ENCODE measurements around the gene ANKRD23. TPM values are rescaled to one million over a fixed set of nuclear protein-coding genes. Genes with fewer than 3 reads are reported as not detected.

Gene ANKRD23
- total RNA-seq, 1 experiment from 2014 or later, result 7.5 TPM

DNA sequence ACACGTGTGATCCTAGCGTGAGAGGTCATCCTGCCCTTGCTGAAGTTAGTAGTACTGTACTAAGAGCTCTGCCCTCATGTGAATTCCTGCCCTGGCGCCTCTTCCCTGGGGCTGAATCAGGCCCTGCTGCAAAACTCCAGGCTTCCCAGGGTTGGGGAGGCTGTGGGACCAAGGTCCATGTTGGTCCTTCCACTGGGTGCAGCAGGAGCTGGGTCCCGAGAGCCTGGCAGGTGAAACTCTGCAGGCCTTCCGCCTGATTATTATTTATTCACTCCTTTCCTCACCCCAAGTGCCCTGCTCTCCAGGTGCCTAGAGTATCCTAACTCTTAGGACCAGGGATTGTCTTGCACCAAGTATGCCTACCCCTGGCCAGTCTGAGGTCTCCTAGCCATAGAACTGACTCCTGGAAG, 33.0 kb downstream of the ANKRD23 start:
- no peak for DNase-seq
- intact Hi-C loops (cut with micrococcal nuclease; ENCODE audit: unreplicated experiment), result loop anchor here (10.0 kb wide), 1 partner anchor 256 kb away; no protein-coding TSS in a partner anchor
- Mint-ChIP-seq H3K36me3 (ENCODE audit: insufficient read depth, unreplicated experiment) (peaks cover 19% of the 10 kb centered on the region), H3K4me3 (ENCODE audit: low read depth, unreplicated experiment) (no peak overlapping the region), H3K9me3 (ENCODE audit: low read depth, unreplicated experiment) (no peaks in the 10 kb centered on the region), H3K4me1 (ENCODE audit: low read depth, unreplicated experiment) (peaks cover 9% of the 10 kb centered on the region), H3K27ac (ENCODE audit: unreplicated experiment) (no peak overlapping the region), H3K27me3 (ENCODE audit: unreplicated experiment) (no peaks in the 10 kb centered on the region)
- CTCF ChIA-PET, result no interaction called here
- TF ChIP-seq, protein P1, sequence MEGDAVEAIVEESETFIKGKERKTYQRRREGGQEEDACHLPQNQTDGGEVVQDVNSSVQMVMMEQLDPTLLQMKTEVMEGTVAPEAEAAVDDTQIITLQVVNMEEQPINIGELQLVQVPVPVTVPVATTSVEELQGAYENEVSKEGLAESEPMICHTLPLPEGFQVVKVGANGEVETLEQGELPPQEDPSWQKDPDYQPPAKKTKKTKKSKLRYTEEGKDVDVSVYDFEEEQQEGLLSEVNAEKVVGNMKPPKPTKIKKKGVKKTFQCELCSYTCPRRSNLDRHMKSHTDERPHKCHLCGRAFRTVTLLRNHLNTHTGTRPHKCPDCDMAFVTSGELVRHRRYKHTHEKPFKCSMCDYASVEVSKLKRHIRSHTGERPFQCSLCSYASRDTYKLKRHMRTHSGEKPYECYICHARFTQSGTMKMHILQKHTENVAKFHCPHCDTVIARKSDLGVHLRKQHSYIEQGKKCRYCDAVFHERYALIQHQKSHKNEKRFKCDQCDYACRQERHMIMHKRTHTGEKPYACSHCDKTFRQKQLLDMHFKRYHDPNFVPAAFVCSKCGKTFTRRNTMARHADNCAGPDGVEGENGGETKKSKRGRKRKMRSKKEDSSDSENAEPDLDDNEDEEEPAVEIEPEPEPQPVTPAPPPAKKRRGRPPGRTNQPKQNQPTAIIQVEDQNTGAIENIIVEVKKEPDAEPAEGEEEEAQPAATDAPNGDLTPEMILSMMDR (IDR thresholded peaks at IDR 0.05; ENCODE audit: unreplicated experiment), result no peak
- no TSS peak for BruUV-seq (replicated peaks)

DNA sequence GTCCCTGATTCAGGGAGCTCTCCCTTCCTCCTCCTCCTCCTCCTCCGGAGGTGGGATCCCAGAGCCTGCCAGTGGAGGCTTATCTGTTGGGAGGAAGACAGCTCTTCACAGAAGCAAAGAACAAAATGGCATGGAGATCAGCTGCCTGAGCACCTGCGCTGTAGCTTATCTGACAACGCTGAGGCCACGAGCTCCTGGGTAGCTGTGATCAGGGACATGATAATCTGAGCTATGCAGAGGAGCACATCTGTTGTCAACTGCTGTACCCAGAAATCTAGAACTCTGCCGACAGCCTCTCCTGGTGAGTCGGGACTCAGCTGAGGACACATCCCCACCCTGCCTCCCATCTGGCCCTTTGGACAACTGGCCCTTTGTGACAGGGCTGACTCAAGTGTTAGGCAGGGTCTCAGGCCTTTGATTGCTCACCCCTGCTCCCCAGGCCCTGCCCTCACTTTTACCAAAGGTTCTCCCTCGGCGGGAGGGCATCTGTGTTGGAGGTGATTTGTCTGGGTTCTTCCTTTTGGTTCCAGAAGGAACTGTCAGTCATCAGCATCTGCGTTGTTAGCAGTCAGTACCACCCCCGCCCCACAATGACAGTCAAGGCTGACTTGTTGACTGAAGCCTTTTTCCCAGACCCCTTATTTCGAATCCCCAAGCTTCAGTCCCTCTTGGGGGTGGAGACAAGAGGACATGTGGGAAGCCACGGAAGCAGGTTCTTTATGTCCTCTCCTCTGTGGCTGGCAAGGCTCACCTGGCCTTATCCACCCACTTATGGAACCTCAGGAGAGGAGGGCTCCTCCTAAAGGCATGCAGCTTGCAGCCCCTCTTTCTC, 33.7 kb downstream of the ANKRD23 start:
- H3K36me3 Mint-ChIP-seq (ENCODE audit: insufficient read depth, unreplicated experiment), result peaks cover 12% of the 10 kb centered on the region
- CTCF ChIA-PET, result no interaction called here
- H3K27ac Mint-ChIP-seq (ENCODE audit: unreplicated experiment), result no peak overlapping the region
- H3K4me1 Mint-ChIP-seq (ENCODE audit: low read depth, unreplicated experiment), result peaks cover 9% of the 10 kb centered on the region
- TF ChIP-seq, protein P1 (IDR thresholded peaks at IDR 0.05; ENCODE audit: unreplicated experiment), result no peak
- intact Hi-C loops (cut with micrococcal nuclease; ENCODE audit: unreplicated experiment), result loop anchor here (10.0 kb wide), 1 partner anchor 255 kb away; no protein-coding TSS in a partner anchor
- no peak overlapping the region for H3K4me3 Mint-ChIP-seq (ENCODE audit: low read depth, unreplicated experiment)
- BruUV-seq (replicated peaks), result no TSS peak
- no peak for DNase-seq
- H3K27me3 Mint-ChIP-seq (ENCODE audit: unreplicated experiment), result no peaks in the 10 kb centered on the region
- H3K9me3 Mint-ChIP-seq (ENCODE audit: low read depth, unreplicated experiment), result no peaks in the 10 kb centered on the region

DNA sequence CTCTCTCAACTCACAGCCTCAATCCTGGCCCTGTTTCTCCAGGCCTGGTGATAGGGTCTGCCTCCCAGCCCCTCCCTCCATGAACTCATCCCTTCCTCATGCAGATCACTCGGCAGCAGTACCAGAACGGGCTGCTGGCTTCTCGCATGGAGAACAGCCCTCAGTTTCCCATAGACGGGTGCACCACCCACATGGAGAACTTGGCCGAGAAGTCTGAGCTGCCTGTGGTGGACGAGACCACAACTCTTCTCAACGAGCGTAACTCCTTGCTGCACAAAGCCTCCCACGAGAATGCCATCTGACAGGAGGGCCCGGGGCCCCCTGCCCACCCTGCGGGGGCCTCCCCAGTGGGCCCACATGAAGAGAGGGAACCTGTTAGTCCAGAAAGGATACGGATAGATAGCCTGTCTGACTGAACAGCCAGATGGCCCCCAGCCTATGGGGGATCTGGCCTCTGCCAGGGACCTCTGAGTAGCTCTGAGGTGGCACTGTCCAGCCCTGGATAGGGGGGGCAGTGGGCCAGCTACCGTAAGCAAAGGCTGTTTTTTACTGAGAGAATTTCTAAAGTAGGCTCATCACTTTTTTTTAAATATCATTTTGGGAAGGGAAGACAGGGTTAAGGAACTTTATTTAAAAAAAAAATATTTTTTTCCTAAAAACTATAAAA, 34.5 kb downstream of the ANKRD23 start:
- no TSS peak for BruUV-seq (replicated peaks)
- H3K36me3 Mint-ChIP-seq (ENCODE audit: insufficient read depth, unreplicated experiment), result peaks cover 9% of the 10 kb centered on the region
- no peak for DNase-seq
- CTCF ChIA-PET, result no interaction called here
- no peaks in the 10 kb centered on the region for H3K9me3 Mint-ChIP-seq (ENCODE audit: low read depth, unreplicated experiment)
- H3K4me1 Mint-ChIP-seq (ENCODE audit: low read depth, unreplicated experiment), result peaks cover 9% of the 10 kb centered on the region
- H3K27ac Mint-ChIP-seq (ENCODE audit: unreplicated experiment), result no peak overlapping the region
- TF ChIP-seq, protein P1 (IDR thresholded peaks at IDR 0.05; ENCODE audit: unreplicated experiment), result no peak
- no peak overlapping the region for H3K4me3 Mint-ChIP-seq (ENCODE audit: low read depth, unreplicated experiment)
- H3K27me3 Mint-ChIP-seq (ENCODE audit: unreplicated experiment), result no peaks in the 10 kb centered on the region
- intact Hi-C loops (cut with micrococcal nuclease; ENCODE audit: unreplicated experiment), result no loop called here

DNA sequence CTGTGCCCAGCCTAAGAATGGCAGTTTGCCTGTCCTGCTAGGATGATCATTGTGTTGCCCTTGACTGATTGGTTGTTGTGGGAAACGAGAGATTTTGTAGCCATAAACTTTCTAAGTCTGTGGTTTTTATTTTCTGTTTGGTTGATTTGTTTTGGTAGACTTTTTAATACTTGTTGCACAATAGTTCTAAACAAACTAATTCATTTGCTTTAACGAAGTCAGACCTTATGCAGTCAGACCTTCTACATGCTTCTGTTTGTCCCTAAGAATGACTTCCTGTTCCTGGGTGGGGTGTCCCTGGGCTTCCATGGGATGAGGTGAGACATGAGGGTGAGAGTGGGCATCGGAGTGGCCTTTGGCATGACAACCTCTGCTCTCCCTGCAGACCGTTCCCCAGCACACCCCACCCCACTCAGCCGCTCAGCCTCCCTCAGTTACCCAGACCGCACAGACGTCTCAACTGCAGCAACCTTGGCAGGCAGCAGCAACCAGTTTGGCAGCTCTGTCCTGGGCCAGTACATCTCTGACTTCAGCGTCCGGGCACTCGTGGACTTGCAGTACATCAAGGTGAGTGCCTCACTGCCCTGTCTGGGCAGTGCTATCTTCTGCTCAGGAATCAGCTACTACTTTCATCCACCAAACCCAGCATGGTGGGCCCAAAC, 35.5 kb downstream of the ANKRD23 start:
- DNase-seq, result no peak
- BruUV-seq (replicated peaks), result no TSS peak
- Mint-ChIP-seq H3K4me3 (ENCODE audit: low read depth, unreplicated experiment) (no peak overlapping the region), H3K27ac (ENCODE audit: unreplicated experiment) (no peak overlapping the region), H3K4me1 (ENCODE audit: low read depth, unreplicated experiment) (peaks cover 9% of the 10 kb centered on the region), H3K27me3 (ENCODE audit: unreplicated experiment) (no peaks in the 10 kb centered on the region), H3K9me3 (ENCODE audit: low read depth, unreplicated experiment) (no peaks in the 10 kb centered on the region), H3K36me3 (ENCODE audit: insufficient read depth, unreplicated experiment) (peaks cover 9% of the 10 kb centered on the region)
- CTCF ChIA-PET, result no interaction called here
- TF ChIP-seq, protein P1 (IDR thresholded peaks at IDR 0.05; ENCODE audit: unreplicated experiment), result no peak
- intact Hi-C loops (cut with micrococcal nuclease; ENCODE audit: unreplicated experiment), result no loop called here
